Fibroblast of gingiva (primary cell): ENCODE results near the gene SULT1C4.

Experiments used
- DNase-seq: peaks from one replicate; pipeline ENCODE4 v3.0.0-alpha.2; 2011; ENCODE audit warnings: low read depth

The SULT1C4 gene

GRCh38 chr2:108370080-108370479 lies 7.7 kb upstream of the SULT1C4 start:
- DNase-seq: no peak

- no peak for DNase-seq
These were observed 980 bp upstream of the SULT1C4 start for GRCh38 chr2:108376774-108377173.

DNA sequence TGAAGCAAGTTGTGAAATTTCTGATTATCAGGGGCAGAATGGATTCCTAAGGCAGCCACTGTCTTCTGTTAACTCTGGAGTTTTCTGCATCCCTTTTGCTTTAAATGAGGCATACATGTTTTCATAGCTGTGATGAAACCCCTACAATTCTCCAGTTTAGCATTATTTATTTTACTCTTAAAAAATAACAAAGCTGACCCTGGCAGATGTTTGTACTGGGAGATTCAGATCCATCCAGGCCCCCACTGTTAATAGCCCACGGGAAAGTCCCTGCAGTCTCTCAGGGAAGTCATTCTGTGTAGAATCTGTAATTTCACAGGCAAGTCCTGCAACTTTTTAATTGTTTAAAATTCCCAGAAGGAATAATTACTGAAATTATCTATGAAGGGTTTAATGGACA lies 353 bp upstream of the SULT1C4 start:
- peak; percentile 49 for DNase-seq

DNA sequence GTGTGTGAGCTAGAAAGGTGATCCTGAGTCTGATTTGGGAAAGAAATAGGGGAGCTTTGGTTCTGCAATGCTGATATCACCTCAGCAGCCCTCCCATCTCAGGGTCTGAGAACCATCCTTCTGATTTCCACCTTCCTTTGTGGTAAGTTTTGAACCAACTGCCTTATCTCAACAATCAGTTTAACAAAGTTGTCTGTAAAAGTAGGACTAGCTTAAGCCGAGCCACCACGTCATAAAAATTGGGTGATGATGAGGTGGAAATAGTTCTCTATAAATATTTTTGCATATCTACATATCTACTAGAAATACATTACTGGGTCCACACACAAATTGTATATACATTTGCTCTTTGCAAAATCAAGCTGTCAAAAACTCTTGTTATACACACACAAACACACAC lies 1.1 kb downstream of the SULT1C4 start:
- DNase-seq: no peak

DNA sequence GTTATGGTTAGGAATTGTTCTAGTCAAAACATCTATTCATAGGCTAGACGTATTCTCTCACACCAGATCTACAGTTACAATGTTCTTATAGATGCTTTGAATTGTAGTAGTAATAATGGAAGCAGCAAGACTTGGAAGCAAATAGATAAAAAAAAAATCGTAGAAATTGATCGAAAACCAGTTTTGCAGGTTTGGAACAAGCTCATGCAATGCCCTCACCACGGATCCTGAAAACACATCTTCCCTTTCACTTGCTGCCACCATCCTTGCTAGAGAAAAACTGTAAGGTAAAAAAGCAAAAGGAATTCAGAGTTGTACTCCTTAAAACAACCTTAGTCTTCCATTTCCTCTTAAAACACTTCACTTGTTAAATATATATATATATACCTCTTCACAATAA lies 4.4 kb downstream of the SULT1C4 start:
- no peak for DNase-seq

DNA sequence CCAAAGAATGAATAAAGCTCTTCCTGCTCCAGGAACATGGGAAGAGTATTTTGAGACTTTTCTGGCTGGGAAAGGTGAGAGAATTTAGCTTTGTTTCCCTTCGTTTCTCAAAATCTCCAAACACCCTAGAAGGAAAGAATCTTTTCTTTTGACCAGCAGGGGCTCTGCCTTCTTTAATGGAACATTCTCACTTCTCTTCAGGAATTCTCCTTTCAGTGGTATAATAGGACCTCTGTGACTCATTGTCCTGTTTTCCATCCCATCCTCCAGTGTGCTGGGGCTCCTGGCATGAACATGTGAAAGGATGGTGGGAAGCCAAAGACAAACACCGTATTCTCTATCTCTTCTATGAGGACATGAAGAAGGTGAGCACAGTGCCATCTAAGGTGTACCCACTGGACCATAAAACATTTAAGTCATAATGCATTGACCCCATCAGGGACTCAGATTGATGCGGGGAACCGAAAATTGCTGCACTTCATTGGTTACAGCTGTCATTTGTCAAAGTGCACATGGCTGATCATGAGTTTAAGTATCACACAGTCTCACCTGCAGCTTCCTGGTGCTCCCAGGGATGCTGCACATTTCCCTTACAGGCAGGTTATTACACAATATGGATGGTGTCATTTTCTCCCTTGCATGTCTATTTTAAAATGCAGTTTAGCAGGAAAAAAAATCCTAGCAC lies 5.5 kb downstream of the SULT1C4 start:
- DNase-seq: no peak

DNA sequence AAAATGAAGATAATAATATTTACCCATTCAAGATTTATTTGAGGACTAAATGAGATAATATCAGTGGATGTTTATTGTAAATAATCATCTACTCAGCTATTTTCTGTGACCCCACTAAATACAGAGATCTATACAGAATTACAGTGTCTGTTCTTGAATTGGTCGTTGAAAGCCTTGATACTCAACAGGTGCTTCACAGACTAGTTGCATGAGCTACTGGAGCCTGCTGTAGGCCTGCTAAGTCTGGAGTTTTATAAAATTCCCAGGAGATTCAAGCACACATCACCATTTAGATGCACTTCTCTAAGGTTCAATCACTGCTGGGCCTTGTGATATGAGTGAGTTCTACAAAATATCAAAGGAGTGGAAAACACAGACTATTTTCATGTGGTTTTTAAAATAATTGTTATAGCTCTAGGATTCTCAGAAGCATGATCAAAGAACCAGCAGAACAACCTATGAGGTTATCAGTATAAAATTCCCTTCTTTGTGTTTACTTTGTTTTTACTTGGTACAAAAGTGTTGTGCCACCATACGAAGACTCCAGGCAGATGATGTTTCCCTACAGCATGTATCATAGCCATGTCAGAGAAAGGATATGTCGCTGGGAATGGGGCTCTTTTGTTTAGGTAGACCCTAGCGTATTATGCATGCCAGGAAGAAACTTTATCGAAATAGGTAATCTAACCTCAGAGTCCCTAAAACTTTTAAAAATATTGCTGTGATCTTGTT lies 7.1 kb downstream of the SULT1C4 start:
- DNase-seq: no peak

DNA sequence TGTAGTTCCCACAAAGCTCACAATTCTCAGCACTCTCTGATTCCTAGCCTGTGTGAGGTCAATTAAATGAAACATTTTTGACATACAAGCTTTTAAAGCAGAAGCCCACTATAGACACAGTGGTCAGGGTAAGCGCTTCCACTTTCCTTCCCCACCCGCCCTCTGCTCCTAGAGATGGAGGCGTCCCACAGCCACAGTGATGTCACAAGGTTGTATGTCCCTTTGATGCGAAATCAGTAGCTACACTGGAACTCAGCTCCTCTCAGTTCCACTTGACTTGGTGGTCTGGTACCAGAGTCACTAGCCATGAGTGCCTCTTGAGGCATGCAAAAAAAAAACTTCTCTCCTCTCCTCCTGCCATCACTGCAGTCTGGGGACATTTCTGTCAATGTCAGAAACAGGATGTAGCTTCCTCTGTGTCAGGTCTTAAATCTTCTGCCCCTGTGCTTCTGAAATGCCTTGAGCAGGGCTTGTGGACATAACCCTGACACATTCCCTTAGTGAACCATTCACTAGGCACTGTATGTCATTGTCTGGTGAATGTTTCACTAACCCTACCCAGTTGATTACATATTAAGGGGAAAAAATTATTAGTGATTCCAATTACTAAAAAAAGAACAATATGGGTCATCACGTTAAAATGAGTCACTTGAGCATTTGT lies 7.8 kb downstream of the SULT1C4 start:
- DNase-seq: no peak

- DNase-seq: no peak
These were observed 10.3 kb downstream of the SULT1C4 start for GRCh38 chr2:108388045-108388444.

GRCh38 chr2:108390340-108390739 lies 12.6 kb downstream of the SULT1C4 start:
- no peak for DNase-seq

DNA sequence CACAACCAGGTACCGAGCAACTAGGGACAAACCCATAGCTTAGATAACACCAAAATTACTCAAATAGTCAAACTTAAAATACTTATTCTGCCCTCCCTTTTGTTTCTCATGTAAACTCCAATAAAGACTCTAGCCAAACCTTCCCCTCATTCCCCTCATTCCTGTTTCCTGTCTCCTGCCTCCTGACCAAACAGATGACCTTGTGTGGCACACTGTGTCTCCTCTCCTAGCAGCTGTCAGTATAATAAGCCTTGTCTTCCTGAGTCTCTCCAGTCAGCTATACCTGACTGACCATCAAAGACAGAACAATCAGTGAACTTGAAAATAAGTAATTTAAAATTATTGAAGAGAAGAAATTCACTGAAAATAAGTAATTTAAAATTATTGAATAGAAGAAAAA lies 14.3 kb downstream of the SULT1C4 start:
- no peak for DNase-seq

DNA sequence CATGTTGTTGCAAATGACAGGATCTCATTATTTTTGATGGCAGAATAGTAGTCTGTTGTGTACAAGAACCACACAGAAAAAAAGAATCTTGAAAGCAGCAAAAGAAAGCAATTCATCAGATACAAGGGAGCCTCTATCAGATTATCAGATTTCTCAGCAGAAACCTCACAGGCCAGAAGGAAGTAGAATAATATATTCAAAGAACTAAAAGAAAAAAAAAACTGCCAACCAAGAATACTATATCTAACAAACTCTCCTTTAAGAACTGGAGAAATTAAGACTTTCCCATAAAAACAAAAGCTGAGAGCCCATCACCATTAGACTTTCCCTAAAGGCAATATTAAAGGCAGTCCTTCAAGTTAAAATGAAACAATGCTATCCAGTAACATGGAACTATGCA lies 15.4 kb downstream of the SULT1C4 start:
- no peak for DNase-seq

- no peak for DNase-seq
These were observed 17.4 kb downstream of the SULT1C4 start for GRCh38 chr2:108395155-108395554.

DNA sequence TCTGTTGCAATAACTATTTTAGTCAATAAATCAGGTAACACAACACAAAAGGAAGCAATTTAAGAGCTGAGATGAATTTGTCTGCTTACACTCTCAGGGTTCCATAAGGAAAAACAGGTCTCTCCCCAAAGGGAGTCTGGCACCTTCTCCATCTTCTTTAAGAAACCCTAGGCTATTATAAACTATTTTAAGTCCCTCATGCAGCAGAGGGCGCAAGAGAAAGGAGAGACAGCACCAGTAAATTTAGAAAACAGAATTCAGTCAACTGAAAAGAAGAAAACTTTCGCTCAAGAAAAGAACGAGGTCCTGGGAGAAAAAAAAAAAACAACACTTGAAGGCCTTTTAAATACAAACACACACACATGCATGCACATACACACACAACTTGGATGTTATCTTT lies 19.1 kb downstream of the SULT1C4 start:
- DNase-seq: peak; percentile 41

DNA sequence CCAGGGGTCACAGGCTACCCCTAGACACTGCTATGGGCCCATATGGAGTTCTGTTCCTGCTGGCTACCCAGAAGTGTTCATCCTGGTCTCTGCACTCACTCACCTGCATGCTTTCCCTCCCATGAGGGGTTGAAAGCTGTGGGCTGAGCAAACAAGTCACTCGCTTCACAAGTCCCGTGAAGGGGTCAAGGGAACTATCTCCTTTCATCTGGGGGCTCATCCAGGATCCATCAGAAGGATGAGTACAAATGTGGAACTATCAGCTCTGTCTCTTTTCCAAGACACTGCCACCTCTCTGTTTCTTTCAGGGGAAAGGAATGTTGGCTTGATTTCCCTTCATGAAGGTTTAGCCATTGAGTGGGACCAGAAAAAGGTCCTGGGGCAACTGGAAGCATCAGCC lies 21.7 kb downstream of the SULT1C4 start:
- no peak for DNase-seq

- DNase-seq: no peak
These were observed 24.0 kb downstream of the SULT1C4 start for GRCh38 chr2:108401800-108402199.

- peak; percentile 75 for DNase-seq
These were observed 25.7 kb downstream of the SULT1C4 start for GRCh38 chr2:108403494-108403893.

DNA sequence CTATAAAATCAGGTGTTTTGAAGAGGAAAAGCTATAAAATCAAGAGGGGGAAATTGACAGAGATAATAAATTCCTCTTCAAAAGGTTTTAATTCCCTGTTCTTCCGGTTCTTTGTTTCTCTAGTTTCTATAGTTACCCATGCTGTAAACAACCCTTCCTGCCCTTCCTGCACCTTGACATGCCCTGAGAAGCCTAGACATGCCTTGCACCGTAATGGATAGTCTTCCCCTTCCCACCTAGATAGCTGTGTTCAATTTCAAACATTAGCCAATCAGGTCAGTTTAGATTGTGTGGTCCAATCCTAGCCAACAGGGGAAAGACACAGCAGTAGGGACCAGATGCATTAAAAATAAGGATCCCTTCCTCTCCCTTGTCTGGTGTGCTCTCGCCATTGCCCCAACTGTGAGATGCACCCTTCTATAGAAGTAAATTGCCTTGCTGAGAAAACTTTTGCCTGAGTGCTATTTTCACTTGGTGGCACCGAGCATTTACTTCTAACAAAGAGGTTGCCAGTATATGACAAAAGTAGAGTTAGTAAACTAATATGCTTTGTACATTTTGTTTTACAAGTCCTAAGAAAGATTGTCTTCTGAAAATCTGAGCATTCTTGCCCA lies 27.1 kb downstream of the SULT1C4 start:
- no peak for DNase-seq

DNA sequence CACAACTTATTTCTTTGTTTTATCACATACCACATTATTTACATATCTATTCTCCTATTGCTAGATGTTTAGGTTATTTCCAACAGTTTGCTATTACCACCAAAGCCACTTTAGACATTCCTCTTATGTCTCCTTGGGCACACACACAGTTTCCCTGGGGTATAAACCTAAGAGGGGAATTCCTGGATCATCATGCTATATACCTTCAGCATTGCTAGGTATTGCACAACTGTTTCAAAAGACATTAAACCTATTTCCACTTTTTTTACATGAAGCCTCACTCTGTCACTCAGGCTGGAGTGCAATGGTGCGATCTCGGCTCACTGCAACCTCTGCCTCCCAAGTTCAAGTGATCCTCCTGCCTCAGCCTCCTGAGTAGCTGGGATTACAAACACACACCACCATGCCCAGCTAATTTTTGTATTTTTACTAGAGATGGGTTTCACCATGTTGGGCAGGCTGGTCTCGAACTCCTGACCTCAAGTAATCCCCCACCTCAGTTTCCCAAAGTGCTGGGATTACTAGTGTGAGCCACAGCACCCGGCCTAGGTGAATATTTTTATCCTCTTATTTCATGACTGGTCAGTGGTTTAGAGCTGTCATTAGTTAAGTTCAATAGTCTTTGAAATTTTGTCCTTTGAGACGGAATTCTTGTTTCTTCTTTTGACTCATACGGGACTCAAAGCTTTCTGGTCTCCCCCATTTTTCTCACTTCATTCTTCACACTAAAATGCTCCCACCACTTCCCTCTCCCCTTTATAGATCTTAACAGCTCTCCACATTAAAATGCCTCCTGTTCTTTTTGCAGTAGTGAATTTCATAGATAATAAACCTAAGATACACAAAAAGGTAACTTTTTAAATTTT lies 30.3 kb downstream of the SULT1C4 start:
- DNase-seq: no peak

DNA sequence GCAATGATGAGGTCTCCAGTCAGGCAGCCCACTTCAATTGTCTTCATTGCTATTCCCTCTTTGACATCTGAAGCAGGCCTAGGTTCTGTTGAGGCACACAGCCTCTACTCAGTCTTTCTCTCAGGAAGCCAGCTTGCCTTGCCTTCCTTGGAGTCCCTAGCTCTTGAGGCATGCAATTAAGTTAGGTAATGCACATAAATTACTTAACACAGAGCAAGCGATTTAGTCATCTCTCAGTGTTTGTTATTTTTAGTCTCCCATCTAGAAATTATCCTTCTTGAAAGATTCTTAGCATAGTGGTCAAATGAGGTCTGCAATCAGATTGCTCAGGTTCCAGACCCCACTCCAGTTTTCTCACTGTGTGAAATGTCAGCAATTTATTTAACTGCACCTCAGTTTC lies 32.0 kb downstream of the SULT1C4 start:
- DNase-seq: peak; percentile 34

DNA sequence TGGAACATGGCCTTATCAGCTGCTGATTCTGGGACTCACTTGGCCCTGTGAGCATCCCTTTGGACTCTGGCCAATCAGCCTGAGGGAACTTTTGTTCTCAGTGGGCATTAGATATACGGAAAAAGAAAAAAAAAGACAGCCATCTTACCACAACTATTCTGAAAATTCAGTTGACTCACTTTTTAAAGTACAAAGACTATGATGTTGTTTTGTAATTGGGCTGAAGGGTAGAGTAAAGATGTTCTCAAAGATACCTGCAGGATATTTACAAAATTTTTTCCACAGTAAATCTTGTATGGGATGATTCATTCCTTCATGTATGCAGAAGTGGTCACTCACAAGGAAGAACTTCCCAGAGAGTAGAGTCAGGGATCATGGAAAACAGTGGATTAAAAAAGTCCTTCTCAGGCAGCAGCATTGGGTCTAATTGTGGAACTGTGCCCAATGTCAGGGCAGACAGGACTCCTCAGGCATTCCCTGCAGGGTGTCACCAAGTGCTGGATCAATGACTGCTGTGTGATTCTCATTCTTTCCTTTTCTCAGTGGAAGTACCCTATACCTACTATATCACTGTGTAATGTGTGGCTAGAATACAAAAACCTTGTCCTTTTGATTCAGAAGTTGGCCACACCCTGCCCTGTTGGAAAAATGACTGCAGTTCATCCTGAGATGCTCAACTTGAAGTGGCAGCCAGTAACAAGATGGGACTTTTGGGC lies 35.4 kb downstream of the SULT1C4 start:
- DNase-seq: peak; percentile 87
